Stimulated activated CD4-positive, alpha-beta T cell treated with anti-CD3 and anti-CD28 coated beads, Interleukin-2, amount 100 ng/mL, for 24 hours (primary cell): ENCODE measurements around the gene DCDC2C.

Experiments used
- DNase-seq, 2 donors: peaks; one replicate each; pipeline ENCODE4 v3.0.0-alpha.2; 2020

Gene DCDC2C

DNA sequence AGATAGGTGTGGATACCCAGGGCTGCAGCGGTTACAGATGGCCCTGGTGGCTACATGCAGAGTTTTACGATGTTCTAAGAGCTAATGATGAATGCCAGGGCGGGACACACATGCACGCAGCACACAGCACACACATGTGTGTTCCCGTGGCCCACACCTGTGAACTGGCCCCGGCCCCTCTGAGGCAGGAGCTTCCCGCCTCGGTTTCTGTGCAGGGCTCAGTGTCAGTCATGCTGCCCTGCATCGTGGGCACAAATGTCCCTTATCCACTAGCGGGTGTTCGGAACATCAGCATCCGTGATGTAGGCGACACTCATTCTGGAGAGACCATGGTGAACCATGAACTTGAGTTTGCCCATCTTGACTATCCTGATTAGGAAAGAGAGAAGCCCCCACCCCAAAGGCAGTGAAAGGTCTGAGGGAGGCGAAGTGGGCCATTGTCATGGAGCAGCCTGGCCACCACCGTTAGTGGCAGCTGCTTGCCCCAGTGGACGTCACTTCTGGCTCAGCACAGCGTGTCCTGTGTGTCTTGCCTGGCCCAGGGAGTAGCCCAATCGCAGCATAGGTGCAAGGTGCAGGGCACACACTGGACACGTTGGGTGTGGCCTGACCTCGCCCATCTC lies 43.8 kb downstream of the DCDC2C start:
- DNase-seq: peak in 1 of 2 donors; percentile 1

DNA sequence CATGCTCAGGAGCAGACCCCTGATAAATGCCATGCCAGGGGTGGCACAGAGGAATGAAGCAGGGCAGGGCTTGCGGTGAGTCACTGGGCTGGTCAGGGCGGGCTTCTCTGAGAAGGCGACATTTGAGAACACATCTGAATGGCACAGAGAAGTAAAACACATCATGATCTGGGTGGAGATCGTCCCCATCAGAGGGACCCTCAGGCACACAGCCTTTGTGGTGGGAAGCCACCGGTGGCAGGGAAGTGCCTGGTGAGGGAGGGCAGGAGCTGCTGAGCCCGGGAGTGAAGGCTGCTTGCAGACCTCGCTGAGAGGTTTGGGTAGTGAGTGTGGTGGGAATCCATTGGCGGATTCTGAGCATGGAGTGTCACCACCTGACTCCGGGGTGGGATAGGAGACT lies 44.5 kb downstream of the DCDC2C start:
- DNase-seq: no peak

DNA sequence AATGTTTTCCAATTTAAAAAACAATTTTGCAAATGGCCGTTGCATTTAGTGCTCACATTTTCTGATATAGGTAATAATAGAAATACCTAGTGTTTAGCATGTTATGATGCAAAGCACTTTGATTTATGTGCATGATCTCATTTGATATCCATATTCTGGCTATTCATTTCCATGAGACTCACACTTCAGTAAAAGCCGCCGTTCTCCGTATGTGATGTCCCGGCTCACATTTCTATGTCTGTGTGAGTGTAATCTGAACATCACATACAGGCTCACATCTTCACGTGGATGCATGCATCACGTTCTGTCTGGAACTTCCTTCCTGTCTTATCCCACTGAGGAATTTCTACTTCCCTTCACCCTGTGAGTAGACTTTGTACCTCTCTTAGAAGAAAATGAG lies 45.8 kb downstream of the DCDC2C start:
- DNase-seq: no peak

DNA sequence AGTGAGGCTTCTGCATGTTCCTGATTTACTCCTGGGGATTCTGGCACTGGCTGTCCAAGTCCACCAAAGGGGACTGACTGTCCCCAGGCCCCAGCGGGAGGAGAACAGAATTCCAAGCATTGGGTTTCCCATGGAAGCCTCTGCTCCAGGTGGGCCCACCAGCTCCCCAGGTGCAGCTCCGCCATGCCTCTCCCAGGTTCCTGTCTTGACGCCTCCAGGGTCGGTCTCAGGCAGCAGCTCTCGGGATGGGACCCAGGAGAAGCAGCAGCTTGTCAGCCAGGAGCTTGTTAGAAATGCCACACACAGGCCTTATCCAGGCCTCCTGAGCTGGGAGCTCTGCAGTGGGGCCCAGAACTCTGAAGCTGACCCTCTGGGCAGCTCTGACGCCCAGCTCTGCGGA lies 47.9 kb downstream of the DCDC2C start:
- DNase-seq: no peak

DNA sequence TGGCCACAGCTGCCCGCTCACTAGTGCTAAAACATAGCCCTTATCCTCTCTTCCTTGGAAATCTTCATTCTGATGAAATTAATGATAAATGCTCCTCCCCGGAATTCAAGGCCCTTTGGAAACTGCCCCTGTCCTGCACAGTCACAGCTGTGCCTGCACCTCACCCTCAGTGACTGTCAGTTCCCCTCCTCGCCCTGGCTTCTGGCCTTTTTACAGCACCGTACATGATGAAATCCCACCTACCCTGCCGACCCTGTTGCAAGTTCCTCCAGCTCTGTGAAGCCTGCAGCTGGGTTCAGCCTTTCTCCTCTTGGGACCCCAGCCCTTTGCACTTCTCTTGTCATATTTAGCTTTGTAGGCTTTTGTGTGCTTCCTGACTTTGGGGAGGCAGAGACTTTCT lies 48.4 kb downstream of the DCDC2C start:
- no peak for DNase-seq

DNA sequence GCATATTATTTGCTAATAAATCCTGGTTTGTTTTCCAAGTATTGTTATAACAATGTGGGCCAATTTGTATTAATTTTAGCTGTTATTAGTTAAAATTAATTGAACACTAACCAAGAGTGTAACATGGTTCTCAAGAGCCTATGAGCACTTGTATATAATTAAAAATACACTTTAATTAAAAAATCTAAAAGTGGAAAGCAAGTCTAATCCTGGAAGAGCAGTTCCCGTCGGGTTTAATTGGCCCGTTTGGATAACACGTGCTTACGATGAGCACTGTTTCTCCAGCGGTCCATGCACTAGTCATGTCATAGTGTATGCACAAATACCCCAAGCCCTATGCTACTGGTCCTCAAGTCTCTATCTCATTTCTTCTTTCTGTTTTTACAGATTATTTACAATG lies 49.0 kb downstream of the DCDC2C start:
- DNase-seq: peak in 1 of 2 donors; percentile 3

DNA sequence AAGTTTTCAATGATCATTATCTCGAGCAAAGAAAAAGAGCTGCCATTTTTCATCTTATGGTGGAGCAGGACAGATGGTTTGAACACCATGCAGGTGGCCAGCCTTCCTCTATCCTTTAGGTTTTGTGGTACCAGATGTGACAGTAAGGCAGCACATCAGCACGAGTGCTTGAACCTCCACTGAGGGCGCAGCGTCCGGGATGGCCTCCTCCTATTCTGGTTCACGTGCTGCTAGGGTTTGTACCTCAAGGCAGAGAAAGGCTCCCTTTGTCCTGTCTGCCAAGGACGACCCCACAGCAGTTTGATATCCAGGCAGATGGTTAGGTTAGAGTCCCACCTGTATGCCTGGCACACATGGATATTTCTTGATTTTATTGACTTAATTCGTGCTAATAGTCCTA lies 50.2 kb downstream of the DCDC2C start:
- peak in 1 of 2 donors; percentile 5 for DNase-seq

DNA sequence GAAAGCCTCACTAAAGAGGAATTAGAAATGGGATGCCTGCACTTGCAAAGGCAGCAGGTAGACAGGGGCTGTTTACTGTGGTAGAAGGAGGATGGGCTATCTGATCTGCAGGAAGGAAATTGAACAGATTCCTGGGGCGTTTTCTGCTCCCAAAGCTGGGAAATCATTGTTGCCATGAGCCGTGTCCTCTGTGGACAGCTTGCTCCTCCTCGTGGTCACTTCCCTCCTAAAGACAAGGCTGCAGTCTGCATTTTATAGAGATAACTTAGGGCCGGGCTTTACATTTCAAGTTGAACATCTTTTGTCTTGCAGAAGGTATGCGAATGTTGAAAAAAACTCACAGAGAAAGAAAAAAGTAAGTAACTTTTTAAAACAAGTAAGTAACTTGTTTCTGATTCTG lies 50.9 kb downstream of the DCDC2C start:
- no peak for DNase-seq

DNA sequence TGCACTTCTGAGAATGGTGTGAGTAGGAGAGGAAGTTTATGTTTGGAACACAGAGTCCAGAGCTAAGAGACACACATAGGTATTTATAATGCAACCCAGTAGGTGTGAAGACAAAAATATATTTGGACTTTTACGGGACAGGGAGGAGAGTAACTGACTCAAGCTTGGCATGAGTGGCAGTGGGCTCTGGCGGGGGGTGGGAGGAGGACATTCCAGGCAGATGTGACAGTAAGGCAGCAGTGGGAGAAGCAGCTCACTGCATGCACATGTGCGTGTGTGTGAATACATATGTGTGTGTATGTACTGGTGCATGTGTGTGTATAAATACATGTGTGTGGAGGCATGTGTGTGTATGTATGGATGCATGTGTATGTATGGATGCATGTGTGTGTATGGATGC lies 51.4 kb downstream of the DCDC2C start:
- DNase-seq: peak in 1 of 2 donors; percentile 8

DNA sequence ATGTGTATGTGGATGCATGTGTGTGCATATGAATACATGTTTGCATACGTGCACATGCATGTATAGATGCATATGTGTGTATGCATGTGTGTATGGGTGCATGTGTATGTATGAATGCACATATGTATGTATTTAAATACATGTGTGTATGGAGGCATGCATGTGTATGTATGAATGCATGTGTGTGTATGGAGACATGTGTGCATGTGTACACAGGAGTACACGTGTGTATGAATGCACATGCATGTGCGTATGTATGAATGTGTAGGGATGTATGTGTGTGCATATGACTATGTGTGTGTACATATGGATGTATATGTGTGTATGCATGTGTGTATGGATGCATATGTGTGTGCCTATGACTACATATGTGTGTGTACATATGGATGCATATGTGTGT lies 51.9 kb downstream of the DCDC2C start:
- DNase-seq: no peak

DNA sequence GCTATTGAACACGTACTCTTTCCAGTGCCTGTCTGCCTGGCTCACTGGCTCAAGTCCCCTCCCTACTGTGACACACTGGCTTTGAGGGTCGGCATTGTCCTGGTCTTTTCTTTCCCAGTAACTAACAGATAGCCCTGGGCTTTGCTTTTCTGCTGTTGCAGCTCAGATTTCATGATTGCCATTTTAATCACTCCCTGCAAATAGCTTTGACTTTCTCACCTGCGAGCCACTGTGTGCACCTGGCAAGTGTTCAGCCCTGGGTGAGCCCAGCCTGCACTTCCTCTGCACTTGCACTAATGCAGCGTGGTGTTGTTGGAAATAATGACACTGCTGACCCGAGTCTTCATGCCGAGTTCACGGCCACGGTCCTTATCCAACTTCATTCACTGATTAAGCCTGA lies 52.9 kb downstream of the DCDC2C start:
- DNase-seq: no peak

DNA sequence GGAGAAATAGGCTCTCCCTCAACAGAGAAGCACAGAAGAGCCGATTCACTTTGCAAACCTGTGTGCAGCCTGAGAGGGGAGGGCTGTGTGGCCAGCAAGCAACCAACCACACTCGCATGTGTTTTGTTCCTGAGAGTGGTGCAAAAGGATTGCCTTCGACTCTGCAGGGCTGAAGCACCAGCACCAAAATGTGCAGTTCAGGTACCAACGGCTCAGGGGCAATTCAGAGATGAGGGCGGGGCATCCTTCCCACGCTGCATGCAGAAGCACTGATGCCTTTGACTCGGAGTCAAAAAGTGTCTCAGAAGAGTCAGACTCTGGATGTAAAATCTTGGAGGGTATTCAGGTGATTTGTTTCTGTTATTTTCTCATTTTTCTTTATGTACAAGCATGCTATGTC lies 55.5 kb downstream of the DCDC2C start:
- no peak for DNase-seq

DNA sequence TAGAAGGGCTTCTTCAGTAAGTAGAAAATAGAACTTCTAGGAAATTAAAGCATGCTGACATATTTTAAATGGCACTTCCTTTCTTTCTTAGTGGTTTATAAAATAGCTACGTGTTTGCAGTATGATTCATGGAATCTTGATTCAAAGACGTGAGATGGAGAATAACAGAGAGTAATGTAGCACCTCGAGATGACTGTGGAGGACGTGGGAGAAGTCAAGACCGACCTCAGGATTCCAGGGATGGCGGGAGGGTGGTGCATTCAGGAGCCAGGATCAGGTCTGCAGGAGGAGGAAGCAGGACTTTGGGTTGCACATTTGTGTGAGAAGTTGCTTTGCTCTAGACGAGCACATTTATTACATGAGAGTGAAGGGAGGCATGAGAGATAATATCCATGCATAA lies 56.0 kb downstream of the DCDC2C start:
- no peak for DNase-seq

DNA sequence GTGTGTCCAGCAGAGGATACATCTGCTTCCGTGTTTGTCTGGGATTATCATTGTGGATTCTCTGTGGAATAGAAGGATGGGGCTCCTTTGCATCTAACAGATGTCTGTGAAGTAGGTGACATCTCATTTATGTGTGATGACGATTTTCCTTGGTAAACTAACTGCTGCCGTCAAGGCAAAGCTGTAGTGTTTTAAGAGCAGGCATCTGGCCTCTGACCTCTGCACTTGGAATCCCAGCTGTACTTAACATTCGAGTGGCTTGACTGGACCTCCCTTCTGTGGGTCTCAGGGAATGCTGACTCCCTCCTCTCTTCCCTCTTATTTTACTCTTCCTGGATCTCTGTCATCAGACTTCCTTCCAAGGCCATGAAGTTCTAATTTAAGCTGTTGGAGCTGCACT lies 56.4 kb downstream of the DCDC2C start:
- no peak for DNase-seq

DNA sequence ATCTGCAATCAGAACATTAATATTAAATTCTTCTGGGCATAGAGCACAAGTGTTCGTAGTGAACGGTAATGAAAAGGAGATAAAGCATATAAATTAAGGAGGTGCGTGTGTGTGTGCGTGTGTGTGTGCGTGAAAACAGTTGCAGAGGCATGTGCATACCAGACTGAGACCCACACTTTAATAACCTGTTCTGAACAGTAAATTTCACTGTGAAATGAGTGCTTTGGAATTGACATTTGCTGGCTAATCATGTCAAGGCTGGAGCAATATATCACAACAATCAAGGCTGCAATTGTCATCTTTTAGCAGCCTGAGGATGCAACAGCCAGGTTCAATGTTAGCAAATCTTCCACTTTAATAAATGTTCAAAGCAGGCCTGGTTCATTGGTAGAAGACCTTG lies 57.9 kb downstream of the DCDC2C start:
- no peak for DNase-seq

DNA sequence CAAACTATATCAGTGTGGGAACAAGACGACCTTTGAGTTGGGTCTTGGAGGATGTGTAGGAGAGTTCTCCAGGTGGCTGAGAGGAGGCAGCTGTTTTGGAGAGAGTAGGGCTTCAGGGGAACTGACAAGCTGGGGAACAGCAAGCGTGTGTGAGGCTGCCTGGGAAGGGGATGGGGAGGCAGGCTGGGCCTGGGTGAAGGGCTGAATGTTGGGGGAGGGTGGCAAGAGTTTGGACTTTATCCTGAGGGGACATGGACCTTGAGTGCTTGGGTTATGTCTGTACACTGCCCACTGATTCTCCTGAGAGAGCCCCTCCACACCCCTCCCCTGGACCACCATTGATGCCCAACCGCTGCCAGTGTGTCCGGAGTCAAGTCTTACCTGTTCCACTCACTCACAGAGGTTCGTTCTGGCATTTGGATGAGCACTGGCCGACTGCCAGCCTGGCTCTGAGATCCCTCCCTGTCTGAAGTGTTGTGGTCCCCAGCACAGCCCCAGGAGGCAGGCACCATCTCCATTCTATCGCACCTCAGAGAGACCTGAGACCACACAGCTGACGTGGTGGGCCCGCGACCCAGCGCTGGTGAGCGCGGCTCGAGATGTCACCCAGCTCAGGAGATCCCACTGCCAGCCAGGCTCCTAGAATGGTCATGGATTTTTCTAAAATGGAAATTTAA lies 59.5 kb downstream of the DCDC2C start:
- DNase-seq: no peak

DNA sequence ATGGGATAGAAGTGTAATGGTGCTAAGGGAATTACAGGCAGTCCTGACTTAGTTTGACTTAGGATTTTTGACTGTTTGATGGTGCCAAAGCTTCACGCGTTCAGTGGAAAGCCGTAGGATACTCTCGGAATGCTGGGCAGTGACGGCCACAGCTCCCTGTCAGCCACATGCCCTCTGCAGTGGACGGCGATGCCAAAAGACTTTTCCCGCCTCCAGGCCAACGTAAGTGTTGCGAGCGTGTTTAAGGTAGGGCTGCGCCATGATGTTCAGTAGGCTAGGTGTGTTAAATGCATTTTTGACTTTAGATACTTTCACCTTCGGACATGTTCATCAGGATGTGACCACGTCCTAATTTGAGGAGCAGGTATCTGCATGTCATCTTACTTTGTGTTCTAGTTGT lies 63.4 kb downstream of the DCDC2C start:
- no peak for DNase-seq

DNA sequence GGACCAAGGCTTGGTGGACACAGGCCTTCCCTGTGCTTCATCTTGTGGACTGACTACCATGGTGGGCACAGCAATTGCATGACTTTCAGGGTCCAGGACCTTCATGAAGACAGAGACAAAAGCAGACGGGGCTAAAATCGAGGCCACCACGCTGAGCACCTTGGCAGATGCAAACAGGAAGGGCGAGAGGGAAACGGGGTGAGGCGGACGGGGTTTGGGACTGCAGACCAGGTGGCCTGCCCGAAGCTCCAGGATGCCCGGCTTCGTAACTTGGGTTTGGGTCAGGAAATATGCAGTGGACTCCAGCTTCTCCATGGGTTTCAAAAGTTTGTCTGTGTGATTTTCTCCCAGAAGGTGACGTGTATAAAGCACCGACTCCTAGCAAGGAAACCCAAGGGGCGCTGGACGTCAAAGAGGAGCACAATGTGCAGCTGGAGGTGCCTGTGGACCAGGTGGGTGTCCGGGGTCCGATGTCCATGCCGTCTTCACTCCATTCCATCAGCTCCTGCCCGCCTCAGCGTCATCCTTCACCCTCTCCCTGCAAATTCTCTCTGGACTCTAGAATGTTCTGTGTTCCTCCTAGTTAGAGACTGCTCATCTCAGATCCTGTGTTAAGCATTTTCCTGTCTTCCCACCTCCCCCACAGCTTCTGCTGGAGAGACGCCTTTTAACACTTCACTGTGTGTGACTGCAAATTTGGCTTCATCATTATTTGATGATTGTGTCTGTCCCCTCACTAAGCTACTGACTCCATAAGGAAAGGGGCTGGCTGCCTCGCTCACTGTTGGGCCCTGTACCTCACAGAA lies 65.8 kb downstream of the DCDC2C start:
- no peak for DNase-seq

DNA sequence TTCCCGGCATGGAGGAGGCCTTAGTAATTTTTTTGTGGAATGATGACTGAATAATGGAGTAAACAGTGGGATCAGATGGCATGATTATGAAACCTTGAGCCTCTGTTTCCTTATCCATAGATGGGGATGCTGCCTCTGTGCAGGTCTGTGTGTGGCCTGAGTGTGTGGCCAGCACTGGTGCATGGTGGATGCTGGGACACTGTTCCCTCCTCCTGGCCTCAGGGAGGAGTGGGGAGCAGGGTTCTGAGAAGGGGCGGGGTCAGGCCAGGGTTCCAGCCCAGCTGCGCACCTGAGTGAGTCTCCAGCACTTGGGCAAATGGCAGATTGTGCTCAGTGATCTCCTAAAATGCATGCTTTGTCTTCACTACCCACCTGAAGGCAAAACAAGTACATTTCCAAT lies 66.4 kb downstream of the DCDC2C start:
- DNase-seq: no peak

DNA sequence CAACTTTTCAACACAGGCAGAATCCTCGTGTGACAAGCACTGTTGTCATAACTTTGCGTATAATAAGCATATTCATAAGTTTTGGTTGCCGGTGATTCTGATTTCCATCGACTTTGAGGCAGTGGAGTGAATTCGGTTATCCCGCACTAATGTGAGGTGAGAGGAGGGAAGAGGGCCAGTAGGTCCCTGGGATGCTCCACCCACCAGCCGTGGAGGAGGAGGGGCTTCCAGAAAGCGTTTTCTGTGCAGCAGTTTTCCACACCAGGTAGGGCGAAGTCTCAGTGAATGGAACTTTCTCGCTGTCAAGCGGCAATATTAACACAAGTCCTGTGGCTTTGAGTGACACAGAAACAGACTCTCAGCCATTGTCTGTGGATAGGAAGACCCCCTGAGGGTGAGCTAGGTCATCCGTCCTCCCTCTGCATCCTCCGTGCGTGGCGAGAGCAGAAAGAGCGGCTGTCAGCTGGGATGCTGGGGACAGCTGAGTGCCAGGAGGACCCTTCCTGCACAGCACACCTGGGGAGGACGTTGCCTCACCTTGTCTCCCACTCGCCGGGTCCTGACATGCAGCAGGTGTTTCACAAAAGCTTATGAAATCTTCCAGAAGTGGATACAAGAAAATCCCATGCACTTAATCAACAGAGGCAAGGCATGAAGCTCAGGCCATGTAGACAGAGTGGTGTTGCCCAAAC lies 67.5 kb downstream of the DCDC2C start:
- DNase-seq: no peak

DNA sequence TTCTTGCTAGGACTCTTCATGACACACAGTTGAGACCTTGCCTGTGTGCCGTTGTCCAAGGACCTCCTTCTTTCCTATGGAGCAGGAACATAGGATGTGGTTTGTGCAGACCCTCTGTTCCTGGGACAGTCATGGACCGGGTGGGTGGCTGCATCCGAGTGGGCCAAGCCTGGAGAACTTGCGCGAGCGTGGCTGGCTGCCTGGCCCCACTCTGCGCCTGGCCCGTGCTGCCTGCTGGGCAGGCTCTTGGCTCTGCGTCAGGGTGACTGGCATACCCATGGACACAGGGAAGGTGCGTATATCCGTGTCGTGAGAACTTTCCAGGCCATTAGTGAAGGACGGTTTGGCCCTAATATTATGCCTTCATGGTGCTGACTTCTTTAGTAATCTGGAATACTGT lies 68.2 kb downstream of the DCDC2C start:
- DNase-seq: no peak

DNA sequence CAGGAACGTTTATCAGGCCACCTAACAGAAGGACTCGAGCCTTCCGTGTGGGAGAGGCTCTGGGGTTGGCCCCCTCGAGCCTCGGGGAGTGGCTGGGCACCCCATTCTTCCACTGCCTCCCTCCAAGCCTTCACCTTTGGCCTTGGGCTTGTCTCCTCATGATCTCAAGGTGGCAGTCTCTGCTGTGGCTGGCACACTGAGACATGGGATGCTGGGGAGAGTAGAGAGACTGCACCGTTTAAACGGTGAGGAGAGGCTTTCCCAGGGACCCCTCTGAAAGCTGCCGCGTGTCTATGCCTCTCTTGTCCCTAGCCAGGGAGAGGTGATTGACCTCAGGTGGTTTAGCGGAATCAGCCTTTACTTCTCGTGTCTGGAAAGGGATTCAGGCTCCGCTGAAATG lies 71.0 kb downstream of the DCDC2C start:
- DNase-seq: no peak

DNA sequence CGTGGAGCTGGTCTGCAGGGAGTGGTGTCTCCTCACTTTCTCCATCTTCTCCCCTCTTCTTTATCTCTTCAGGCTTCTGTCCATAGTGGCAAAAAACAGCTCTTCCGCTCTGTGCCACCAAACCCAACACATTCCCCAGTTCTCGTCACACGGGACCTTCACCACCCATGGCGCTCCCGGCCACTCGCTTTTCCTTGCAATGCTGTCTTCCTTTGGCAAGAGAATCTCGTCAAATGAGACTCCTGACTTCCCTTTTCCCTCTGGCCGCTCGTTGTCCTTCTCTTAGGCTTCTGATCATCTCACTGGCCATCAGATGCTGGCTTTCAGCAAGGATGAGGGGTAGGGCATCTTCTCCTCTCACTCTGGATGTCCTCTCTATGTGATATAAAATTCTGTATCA lies 72.9 kb downstream of the DCDC2C start:
- no peak for DNase-seq

DNA sequence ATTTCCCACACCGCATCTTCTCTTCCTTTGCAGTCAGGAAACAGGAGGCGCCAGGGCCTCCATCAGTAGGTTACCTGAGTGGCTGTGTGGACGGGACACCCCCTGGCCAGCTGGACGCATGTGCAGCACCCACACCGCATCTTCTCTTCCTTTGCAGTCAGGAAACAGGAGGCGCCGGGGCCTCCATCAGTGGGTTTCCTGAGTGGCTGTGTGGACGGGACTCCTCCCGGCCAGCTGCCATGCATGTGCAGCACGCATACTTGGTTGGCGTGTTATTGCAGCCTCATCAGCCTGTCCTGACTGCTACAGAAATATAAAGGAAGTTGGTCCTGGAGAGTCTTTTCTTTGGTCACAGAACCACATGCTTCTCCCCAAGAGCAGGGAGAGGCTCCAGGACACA lies 74.6 kb downstream of the DCDC2C start:
- DNase-seq: no peak
